Measurements from ENCODE around the gene ARL8B. TPM values are rescaled to one million over a fixed set of nuclear protein-coding genes. Genes with fewer than 3 reads are reported as not detected.

The ARL8B gene
- total and polyA plus RNA-seq, 9 of the 15 experiments (the other 6 are each of a cell fraction or from before 2014, with no cell fraction given): 28.5 to 99.4 (median 77.2) TPM

GRCh38 chr3:5197470-5198312, 75.6 kb downstream of the ARL8B start (continued):
- TF ChIP-seq ZNF311 (CRISPR knock-in tag; IDR thresholded peaks at IDR 0.05) (peak; percentile 64; the same call in 1 of the 2 replicates), RBM34 (IDR thresholded peaks at IDR 0.05; ENCODE audit: borderline replicate concordance, insufficient read depth, low read length) (no peak), SMAD4 (CRISPR knock-in tag; conservative IDR thresholded peaks at IDR 0.05) (peak; percentile 91), TGIF2 (CRISPR knock-in tag; IDR thresholded peaks at IDR 0.05) (no peak), SIRT6 (IDR thresholded peaks at IDR 0.05; ENCODE audit: low read depth, low read length) (no peak), TFAP4 (CRISPR knock-in tag; IDR thresholded peaks at IDR 0.05; ENCODE audit: borderline replicate concordance) (no peak; the same call in 1 of the 2 replicates), CGGBP1 (CRISPR knock-in tag; IDR thresholded peaks at IDR 0.05) (no peak), CREB5 (CRISPR knock-in tag; IDR thresholded peaks at IDR 0.05) (0 out of 2 replicates have a peak, but pooled peaks have one; percentile 67), BCL6 (CRISPR knock-in tag; IDR thresholded peaks at IDR 0.05) (no peak), ARHGAP35 (IDR thresholded peaks at IDR 0.05; ENCODE audit: partially characterized antibody) (no peak), XRCC5 (IDR thresholded peaks at IDR 0.05; ENCODE audit: low read depth, low read length) (no peak), NFRKB (IDR thresholded peaks at IDR 0.05; ENCODE audit: low read depth) (peak; percentile 94; the same call in 1 of the 2 replicates), SUPT5H (IDR thresholded peaks at IDR 0.05) (no peak), SRSF1 (IDR thresholded peaks at IDR 0.05; ENCODE audit: low read depth, low read length) (no peak), EHMT2 (IDR thresholded peaks at IDR 0.05) (no peak)
- TF ChIP-seq, protein P1, sequence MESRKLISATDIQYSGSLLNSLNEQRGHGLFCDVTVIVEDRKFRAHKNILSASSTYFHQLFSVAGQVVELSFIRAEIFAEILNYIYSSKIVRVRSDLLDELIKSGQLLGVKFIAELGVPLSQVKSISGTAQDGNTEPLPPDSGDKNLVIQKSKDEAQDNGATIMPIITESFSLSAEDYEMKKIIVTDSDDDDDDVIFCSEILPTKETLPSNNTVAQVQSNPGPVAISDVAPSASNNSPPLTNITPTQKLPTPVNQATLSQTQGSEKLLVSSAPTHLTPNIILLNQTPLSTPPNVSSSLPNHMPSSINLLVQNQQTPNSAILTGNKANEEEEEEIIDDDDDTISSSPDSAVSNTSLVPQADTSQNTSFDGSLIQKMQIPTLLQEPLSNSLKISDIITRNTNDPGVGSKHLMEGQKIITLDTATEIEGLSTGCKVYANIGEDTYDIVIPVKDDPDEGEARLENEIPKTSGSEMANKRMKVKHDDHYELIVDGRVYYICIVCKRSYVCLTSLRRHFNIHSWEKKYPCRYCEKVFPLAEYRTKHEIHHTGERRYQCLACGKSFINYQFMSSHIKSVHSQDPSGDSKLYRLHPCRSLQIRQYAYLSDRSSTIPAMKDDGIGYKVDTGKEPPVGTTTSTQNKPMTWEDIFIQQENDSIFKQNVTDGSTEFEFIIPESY (CRISPR knock-in tag; IDR thresholded peaks at IDR 0.05): 0 out of 2 replicates have a peak, but pooled peaks have one; percentile 31
- TF ChIP-seq, protein P2, sequence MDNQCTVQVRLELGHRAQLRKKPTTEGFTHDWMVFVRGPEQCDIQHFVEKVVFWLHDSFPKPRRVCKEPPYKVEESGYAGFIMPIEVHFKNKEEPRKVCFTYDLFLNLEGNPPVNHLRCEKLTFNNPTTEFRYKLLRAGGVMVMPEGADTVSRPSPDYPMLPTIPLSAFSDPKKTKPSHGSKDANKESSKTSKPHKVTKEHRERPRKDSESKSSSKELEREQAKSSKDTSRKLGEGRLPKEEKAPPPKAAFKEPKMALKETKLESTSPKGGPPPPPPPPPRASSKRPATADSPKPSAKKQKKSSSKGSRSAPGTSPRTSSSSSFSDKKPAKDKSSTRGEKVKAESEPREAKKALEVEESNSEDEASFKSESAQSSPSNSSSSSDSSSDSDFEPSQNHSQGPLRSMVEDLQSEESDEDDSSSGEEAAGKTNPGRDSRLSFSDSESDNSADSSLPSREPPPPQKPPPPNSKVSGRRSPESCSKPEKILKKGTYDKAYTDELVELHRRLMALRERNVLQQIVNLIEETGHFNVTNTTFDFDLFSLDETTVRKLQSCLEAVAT (IDR thresholded peaks at IDR 0.05): no peak

Measured in K562 (cell line).